Measurements from ENCODE around the gene SORCS2.

- TF ChIP-seq LEF1 (IDR thresholded peaks at IDR 0.05; ENCODE audit: borderline replicate concordance) (no peak), ELF4 (IDR thresholded peaks at IDR 0.05) (no peak), SUZ12 (IDR thresholded peaks at IDR 0.05) (no peak), SP1 (IDR thresholded peaks at IDR 0.05) (no peak)
These were observed 512.7 kb downstream of the SORCS2 start for GRCh38 chr4:7705062-7705461.
